ENCODE data around the gene KLF9.

The KLF9 gene

DNA sequence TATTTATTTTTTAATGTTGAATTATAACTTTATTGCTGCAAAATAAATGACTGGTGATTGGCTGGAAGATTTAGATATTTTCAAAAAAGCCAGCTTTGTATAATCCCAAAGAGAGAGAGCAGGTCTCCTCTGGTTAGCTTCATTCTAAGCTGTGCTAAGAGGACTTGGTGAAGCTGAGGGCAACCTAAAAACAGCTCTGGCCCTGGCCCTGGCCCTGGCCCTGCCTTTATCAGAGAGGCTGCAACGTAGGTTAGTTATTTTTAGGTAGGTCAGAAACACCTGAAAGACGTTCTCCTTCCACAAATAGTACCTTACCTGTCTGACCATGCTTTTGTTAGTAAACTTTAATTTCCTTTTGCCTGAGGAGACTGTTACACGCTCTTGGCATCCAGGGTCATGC lies 58.7 kb downstream of the KLF9 start:
- DNase-seq (ENCODE audit: low read depth) = no peak

DNA sequence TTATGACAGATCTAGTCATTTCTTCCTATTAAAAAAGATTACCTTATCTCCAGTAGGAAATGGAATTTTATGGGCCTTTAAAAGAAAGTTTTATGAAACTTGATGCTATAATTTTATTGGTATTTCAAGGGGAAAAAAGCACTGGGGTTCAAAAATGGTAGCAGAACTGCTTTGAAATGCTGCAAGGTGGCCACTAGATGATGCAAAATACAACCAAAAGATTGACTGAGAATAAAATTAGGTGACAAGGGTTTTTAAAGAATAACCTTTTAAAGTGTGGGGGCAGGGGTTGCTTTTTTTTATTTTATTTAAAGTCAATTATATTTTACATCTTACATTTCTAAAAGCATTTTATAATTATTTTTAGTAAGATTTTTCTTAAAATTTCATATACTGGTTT lies 61.7 kb downstream of the KLF9 start:
- peak; percentile 23 for DNase-seq (ENCODE audit: low read depth)

DNA sequence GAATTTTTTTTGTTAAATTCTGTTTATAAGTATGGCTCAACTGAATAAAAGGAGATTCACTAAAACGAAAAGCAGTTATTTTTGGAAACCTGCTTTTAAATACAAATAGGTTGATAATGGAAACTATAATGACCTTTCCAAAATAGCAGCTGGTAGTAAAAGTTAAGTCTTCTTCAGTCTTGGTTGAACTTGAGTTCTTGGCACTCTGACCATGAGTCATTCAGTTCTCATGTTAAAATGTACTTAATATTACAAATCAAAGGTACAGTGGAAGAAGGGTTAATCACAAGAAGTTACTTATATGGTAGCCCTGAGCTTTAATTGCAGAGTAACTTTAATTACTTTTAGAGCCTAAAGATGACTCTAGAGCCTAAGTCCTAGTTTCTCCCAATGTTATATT lies 62.1 kb downstream of the KLF9 start:
- DNase-seq (ENCODE audit: low read depth) = peak; percentile 57

DNA sequence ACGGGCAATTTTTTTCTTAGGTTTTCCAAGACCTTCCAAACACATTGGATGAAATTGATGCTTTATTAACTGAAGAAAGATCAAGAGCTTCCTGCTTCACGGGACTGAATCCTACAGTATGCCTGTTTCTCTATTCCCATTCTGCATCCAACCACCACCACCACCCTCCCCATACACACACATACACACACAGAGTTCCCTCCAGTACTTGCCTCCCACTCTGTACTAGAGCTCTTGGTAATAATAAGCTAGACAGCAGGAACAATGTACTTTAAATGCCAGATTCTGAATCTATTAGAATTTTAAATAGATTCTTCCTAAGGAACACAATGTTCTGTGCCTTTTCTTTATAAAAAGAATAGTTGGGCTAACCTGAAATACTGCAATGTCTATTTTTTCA lies 67.4 kb downstream of the KLF9 start:
- DNase-seq (ENCODE audit: low read depth) = no peak

DNA sequence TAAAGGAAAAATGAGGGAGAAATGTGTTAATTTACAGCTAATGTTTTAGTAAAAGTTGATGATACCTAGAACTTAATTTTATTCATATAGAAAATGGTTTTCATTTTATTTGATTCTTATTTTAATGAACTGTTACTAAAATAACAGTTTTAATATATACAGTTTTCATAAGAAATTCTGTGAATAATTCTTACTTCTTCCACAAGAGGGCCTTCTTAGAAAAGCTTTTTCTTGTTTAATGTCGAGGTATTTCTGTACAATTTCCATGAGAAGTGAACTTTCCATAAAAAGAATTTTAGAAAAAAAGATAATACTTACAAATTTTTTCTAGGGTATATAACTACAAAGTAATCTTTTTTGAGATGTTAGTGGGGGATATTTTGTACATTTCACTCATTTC lies 73.9 kb downstream of the KLF9 start:
- DNase-seq (ENCODE audit: low read depth) = peak; percentile 47

Measured in amniotic epithelial cell (primary cell).